GM18498 (cell line): ENCODE data around the gene NRAP.

Source experiments
- ATAC-seq: cut with Tn5 transposase; IDR thresholded peaks from one replicate; pipeline ENCODE4 v1.9.1; 2021; ENCODE audit warnings: mild to moderate bottlenecking, moderate library complexity; ENCODE audit not compliant: unreplicated experiment

Gene NRAP

GRCh38 chr10:113566888-113567287 is 97.0 kb downstream of the NRAP start:
- no peak for ATAC-seq

DNA sequence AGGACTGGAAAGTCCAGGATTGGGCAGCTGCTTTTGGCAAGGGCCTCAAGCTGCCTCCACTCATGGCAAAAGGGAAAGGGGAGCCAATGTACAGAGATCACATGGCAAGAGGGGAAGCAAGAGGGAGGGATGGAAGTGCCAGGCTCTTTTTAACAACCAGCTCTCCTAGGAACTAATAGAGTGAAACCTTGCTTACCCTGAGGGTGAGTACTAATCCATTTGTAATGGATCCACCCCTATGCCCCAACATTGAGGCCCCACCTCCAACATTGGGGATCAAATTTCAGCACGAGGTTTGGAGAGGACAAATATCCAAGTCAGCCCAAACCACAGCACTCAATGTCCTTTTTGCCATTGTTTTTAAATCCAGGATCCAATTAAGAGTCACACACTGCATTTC is 98.5 kb downstream of the NRAP start:
- ATAC-seq: no peak

- ATAC-seq: peak; percentile 99
Measured at GRCh38 chr10:113563306-113564088, 100.3 kb downstream of the NRAP start.

GRCh38 chr10:113562704-113563103 is 101.1 kb downstream of the NRAP start:
- no peak for ATAC-seq

GRCh38 chr10:113562069-113562468 is 101.8 kb downstream of the NRAP start:
- no peak for ATAC-seq

- ATAC-seq: no peak
Measured at GRCh38 chr10:113561214-113561613, 102.6 kb downstream of the NRAP start.

DNA sequence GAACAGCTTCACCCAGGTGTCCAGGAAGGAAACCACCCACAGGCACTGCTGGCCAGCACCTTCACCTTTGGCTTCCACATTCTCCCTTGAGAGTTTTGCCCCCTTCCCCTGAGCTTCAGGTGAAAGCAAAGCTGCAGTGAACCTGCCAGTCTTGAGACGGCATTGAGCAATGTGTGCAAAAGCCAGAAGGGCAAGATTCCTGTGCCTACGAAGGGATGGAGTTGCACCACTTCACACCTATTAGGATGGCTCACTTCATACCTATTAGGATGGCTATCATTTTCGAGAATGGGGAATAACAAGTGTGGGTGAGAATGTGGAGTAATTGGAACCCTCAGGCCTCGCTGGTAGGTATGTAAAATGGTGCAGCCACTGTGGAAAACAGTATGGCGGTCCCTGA is 103.8 kb downstream of the NRAP start:
- no peak for ATAC-seq

DNA sequence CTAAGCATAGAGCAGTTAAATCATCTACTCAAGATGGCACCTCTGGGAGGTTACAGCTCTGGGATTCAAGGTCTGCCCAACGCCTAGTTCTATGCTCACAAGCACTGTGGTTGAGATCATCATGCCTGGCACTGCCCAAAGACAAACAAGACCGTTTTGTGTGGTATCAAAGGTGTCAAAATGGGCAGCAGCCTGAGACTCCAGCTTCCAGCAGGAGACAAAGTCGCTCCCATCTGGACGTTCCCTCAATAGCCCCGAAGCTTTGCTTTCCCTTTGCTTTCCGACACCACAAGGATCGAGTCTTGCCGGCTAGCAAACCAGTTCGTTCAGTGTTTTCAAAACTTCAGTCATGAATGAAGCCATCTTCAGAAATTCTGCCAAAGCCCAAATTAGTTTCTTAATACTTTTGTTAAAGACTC is 105.9 kb downstream of the NRAP start:
- no peak for ATAC-seq

DNA sequence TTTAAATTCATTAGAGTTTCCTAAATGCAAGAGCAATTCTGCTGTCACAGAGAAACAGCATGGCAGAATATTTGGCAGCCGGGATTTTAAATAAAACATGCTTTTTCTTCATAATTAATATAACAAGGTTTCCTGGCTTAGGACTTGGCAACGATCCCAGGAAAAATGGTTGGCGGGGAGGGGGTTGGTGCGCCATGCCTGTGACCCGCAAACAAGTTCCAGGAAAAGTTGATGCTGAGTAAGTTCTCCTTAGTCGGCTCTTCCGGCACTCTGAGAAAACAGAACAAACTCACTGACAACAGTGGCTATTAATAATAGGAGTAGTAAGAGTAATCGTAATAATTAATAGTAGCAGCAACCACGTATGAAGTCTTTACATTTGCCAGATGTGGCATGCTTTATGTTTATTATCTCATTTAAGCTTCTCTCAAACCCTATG is 106.4 kb downstream of the NRAP start:
- ATAC-seq: no peak

DNA sequence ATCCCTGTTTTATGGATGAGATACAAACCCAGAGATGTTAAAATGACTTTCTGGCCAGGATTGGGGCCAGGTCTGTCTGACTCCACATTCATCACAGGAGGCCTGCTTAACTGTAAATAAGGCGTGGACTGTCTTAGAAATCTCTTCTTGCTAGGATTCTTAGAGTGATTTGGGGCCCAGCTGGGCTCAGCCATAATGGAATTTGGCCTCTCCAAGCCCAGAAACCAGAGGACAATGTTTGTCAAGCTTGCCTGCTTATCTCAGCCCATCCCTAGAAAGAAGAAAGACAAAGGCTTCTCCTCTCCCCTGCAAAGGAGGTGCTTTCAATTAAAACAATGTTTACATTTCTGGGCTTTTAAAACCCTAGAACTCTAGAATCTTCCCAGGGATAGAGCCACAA is 108.1 kb downstream of the NRAP start:
- ATAC-seq: no peak

DNA sequence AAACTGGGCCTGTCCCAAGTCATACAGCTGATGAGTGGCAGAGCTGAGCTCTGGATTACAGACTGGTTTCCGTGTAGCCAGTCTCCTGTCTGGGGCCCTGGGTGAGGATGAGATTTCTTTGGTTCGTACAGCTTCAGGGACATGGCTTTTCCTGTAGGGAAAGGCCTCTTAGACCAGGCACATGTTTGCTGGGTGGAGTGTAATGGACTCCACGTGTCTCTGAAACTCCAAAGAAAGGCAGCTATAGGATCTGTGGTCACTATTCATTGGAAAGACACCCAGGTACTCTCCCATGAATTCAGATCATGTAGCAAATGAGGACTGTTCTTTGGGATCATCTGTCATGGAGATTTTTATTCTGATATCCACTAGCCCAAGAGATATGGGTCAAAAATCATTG is 108.6 kb downstream of the NRAP start:
- no peak for ATAC-seq

DNA sequence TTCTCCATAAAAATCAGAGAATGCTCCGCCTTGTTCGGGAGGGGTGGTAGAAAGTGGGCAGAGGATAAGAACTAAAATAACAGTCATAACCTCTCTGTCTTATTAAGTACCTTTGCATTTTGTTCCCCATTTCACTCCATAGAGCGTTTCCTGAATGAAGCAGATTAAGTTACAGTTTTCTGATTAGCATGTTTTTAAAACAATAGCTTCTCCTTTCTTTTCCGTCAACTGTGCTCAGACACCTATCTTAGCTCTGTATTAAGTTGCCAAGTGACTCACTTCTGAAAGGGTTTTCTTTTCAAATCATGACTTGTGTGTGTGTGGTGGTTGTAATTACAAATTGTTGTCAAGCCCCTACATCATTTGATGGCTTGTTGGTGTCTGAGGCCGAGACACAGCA is 109.6 kb downstream of the NRAP start:
- ATAC-seq: no peak

GRCh38 chr10:113553149-113553548 is 110.7 kb downstream of the NRAP start:
- ATAC-seq: no peak

- ATAC-seq: no peak
Measured at GRCh38 chr10:113552701-113553100, 111.1 kb downstream of the NRAP start, which contains the start of gene HABP2. TSS of gene HABP2 (plus strand) at chr10:113553053. CDS start at chr10:113553122, 69 bp downstream.

DNA sequence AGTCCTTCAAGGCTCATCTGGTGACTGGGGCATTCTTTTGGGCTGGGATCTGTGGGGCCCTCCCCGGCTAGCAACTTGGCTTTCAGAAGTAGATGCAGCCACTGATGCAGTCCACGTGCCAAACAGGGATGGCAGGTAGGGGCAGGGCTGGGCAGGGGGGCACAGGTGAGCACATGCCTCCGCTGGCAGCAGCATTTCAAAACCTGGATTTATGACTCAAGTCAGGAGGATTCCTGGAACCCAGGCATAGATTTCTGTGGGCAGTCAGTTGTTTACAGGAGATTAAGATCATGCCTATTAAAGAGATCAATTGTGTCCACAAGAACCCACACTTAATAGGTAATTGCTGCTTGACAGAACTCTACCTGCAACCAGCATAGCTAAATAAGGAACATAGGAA is 111.8 kb downstream of the NRAP start:
- no peak for ATAC-seq

GRCh38 chr10:113550365-113550764 is 113.5 kb downstream of the NRAP start:
- ATAC-seq: no peak

DNA sequence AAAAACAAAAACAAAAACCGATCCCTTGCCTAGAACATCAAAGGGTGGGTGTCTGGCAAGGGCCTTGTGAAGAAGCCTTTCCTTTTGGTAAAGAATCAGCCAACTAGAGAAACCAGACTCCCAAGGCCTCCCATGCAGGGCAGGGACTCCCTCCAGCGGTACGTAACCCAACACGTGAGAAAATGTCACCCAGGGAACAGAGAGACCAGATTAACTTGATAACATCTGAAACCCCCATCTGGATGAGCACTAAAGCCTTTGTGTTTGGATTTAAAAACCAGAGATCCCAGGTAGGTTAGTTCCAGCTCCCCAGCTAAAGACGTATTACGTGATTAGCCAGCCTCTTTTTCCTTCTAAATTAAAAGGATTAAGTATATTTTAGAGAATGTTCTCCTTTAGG is 114.0 kb downstream of the NRAP start:
- ATAC-seq: no peak

DNA sequence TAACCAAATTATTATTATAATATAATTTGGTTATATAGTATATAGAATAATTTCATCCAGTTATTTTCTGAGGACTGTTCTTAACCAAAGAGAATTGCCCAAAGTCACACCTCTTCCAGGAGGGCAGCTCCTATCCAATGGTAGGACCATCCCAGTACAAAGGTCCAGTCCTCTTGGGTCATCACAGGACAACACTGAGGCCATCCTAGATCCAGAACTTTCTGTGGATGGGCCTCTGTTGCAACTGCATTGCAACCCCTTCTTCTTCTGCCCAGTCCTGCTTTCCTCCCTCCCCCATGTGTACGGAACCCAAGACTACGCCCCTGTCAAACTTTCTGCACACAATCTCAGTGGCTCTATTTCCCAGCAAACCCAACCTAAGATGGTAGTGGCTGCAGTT is 116.4 kb downstream of the NRAP start:
- no peak for ATAC-seq

DNA sequence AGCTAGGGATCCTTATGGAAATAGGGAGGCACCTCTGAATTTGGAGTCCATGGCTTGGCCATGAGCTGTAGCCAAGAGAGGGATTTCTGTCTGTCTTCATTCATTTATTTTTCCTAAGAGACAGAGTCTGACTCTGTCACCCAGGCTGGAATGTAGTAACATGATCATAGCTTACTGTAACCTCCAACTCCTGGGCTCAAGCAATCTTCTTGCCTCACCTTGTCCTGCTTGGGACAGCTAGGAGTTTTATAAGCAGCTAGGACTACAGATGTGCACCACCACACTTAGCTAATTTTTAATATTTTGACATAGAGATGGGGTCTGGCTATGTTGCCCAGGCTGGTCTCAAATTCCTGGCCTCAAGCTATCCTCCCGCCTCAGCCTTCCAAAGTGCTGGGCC is 119.4 kb downstream of the NRAP start:
- no peak for ATAC-seq

DNA sequence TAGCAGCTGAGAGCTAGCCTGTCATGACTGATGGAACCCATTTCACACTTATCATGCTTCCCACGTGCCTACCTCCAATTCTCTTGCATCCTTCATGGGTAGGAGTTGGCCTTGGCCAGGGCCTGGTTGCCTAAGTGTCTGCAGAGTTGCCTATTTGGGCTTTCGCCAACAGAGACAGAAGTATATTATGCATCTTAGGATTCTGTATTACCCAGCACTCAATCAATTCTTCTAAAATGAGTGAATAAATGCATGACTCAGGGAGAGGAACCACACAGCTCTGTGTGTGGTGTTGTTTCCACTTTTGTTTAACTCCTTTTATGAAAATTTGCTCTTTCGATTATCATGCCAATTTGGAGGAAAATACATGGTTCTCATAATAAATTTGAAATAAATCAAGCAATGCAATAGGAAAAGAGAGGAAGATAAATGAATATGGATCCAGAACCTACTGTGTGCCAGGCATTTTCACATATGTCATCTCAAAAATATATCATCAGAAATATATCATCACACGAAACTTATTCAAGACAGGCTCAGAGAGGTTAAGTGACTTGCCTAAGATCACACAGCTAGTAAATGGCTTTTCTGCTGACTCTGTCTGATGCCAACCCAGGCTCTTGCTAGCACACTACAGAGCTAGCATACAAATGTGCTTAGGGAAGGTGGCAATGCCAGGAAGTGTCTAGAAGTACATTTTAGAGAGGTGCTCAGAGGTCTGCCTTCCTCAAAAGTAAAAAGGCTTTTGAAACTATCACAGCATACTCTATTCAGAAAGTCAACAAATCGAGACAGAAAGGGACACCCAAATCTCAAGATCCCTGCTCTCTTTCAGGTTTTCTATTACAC is 120.5 kb downstream of the NRAP start:
- ATAC-seq: no peak

- no peak for ATAC-seq
Measured at GRCh38 chr10:113541549-113541927, 122.3 kb downstream of the NRAP start.
